Dendritic cell treated with granulocyte-macrophage colony-stimulating factor and Interleukin-4, amounts not matched to agents 40 ng/mL and 50 ng/mL, for 4 days (primary cell): Measurements from ENCODE around the gene TM2D3.

Source experiments
- H3K27ac Mint-ChIP-seq: one replicate; pipeline ENCODE4 v1.8.0; 2022; ENCODE audit warnings: mild to moderate bottlenecking, mixed read lengths
- H3K27me3 Mint-ChIP-seq: one replicate; pipeline ENCODE4 v1.8.0; 2022; ENCODE audit warnings: mild to moderate bottlenecking, mixed read lengths
- H3K36me3 Mint-ChIP-seq: one replicate; pipeline ENCODE4 v1.8.0; 2022; ENCODE audit warnings: low read depth, mixed read lengths
- H3K4me1 Mint-ChIP-seq: one replicate; pipeline ENCODE4 v1.8.0; 2022; ENCODE audit warnings: low read depth, mixed read lengths
- H3K4me3 Mint-ChIP-seq: one replicate; pipeline ENCODE4 v1.8.0; 2022; ENCODE audit warnings: mild to moderate bottlenecking, moderate library complexity, mixed read lengths
- H3K9me3 Mint-ChIP-seq: one replicate; pipeline ENCODE4 v1.8.0; 2022; ENCODE audit warnings: mixed read lengths
- intact Hi-C: fragments of 100-400 bp; cut with micrococcal nuclease; formaldehyde crosslinking; loops from one replicate; pipeline ENCODE4 v1.15.0; 2022

Gene TM2D3, protein sequence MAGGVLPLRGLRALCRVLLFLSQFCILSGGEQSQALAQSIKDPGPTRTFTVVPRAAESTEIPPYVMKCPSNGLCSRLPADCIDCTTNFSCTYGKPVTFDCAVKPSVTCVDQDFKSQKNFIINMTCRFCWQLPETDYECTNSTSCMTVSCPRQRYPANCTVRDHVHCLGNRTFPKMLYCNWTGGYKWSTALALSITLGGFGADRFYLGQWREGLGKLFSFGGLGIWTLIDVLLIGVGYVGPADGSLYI

DNA sequence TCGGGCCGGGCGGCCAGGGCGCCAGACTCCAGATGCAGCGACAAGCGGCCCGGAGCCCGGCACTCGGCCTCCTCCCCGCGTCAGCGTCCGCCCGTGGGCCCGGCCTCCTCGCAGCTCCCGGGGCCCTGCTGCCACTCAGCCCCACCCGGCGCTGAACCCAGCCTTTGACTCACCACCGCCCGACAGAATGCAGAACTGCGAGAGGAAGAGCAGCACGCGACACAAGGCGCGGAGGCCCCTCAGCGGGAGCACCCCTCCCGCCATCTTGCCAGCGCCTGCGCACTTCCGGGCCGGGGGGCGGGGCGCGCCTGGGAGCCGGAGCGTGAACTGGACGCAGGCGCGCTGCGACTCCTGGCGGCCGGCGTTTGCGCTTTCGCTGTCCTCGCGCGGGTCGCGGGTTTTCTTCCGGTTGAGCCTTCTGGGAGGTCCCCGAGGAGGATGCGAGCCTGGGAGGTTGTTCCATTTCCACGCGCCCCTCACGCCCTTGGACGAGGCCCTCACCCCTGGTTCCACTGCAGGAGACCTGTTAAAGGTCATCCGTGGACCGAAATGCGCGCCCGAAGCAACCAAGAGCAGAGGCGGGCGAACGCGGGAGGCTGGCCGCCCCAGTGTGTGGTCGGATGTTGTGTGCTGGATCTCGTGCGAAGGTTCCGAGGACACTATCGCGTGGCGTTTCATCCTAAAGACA is at the start of gene TM2D3:
TM2D3 (minus strand) TSS at position 284 of the 688 bp plus-strand sequence; CDS start at position 264, 20 bp downstream.
- no peaks in the 10 kb centered on the region for H3K9me3 Mint-ChIP-seq
- H3K27me3 Mint-ChIP-seq = no peaks in the 10 kb centered on the region
- H3K4me1 Mint-ChIP-seq = peaks cover 26% of the 10 kb centered on the region
- H3K27ac Mint-ChIP-seq = peak within 1 kb of the TSS; percentile 91
- H3K36me3 Mint-ChIP-seq = peaks cover 40% of the 10 kb centered on the region
- H3K4me3 Mint-ChIP-seq = peak within 1 kb of the TSS; percentile 86
- intact Hi-C loops = loop anchor here (1.0 kb wide), 2 partner anchors 74 to 357 kb away; partner anchors contain the start of gene SNRPA1

DNA sequence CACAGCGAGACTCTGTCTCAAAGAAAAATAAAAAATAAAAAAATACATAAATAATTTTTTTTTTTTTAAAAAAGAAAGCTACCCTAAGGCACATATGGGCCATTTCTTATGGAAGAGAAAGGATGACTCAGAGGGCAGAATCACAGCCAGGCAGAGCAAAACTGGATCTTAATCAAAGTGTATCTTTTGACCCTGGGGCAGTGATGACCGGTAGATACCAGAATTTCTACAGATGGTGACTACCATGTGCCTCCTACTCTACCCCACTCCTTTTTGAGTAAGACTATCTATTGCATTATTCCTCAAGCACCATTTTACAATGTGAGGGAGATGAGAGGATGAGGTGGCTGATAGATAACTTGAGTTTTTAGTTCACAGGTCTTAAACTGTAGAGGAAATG is 46.1 kb upstream of the TM2D3 start:
- Mint-ChIP-seq H3K9me3 (no peaks in the 10 kb centered on the region), H3K27me3 (no peaks in the 10 kb centered on the region), H3K4me3 (no peak overlapping the region), H3K36me3 (peaks cover 76% of the 10 kb centered on the region), H3K4me1 (no peaks in the 10 kb centered on the region), H3K27ac (no peak overlapping the region)
- intact Hi-C loops = no loop called here

GRCh38 chr15:101697488-101697887 is 45.3 kb upstream of the TM2D3 start:
- H3K27me3 Mint-ChIP-seq = no peaks in the 10 kb centered on the region
- no peaks in the 10 kb centered on the region for H3K9me3 Mint-ChIP-seq
- H3K36me3 Mint-ChIP-seq = peaks cover 78% of the 10 kb centered on the region
- intact Hi-C loops = no loop called here
- no peak overlapping the region for H3K4me3 Mint-ChIP-seq
- no peaks in the 10 kb centered on the region for H3K4me1 Mint-ChIP-seq
- H3K27ac Mint-ChIP-seq = no peak overlapping the region

DNA sequence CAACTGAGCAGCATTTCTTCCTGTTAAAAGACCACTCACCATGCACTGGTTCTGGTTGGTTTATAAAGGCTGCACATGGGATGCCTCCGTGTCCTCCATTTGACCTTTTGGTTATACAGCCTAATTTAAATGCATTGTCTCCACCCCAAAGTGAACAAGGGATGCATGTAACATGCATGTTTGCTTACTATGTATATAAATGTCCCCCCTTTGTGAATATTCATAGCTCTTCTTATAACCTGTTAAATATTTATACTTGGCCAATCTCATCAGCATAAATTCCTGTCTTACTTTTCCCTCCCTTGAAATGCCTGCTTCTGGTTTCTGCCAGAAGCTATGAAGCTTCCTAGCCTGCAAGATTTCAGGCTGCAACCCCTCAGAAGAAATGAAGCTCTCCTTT is 44.6 kb upstream of the TM2D3 start:
- no peaks in the 10 kb centered on the region for H3K9me3 Mint-ChIP-seq
- no peaks in the 10 kb centered on the region for H3K4me1 Mint-ChIP-seq
- H3K27me3 Mint-ChIP-seq = no peaks in the 10 kb centered on the region
- peaks cover 75% of the 10 kb centered on the region for H3K36me3 Mint-ChIP-seq
- no peak overlapping the region for H3K27ac Mint-ChIP-seq
- no peak overlapping the region for H3K4me3 Mint-ChIP-seq
- intact Hi-C loops = no loop called here

GRCh38 chr15:101694261-101694660 is 42.1 kb upstream of the TM2D3 start:
- peaks cover 55% of the 10 kb centered on the region for H3K36me3 Mint-ChIP-seq
- H3K27ac Mint-ChIP-seq = no peak overlapping the region
- H3K4me3 Mint-ChIP-seq = no peak overlapping the region
- H3K27me3 Mint-ChIP-seq = no peaks in the 10 kb centered on the region
- no peaks in the 10 kb centered on the region for H3K9me3 Mint-ChIP-seq
- H3K4me1 Mint-ChIP-seq = no peaks in the 10 kb centered on the region
- intact Hi-C loops = no loop called here

- Mint-ChIP-seq H3K9me3 (no peaks in the 10 kb centered on the region), H3K36me3 (peaks cover 54% of the 10 kb centered on the region), H3K27ac (no peak overlapping the region), H3K4me3 (no peak overlapping the region), H3K27me3 (no peaks in the 10 kb centered on the region), H3K4me1 (no peaks in the 10 kb centered on the region)
- intact Hi-C loops = no loop called here
Measured at GRCh38 chr15:101692801-101693598, 40.8 kb upstream of the TM2D3 start.

DNA sequence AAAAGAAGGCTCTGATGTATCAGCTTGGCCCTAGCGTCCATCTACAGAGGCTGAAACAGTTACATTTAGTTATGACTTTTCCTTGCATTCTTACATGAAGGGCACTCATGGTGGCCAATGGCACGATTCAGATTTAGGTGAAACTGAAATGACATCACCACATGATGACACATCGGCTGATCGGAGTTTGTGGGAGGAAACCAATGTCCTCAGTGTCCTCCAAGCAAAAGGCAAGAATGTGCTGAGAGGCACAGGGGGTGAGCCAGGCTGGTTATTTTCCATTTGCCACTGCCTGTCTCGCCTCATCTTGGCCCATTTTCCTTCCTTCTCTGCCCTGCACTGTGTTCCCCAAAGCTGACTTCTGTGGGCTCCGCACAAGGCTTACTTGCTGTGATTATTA is 37.7 kb upstream of the TM2D3 start:
- H3K9me3 Mint-ChIP-seq = no peaks in the 10 kb centered on the region
- no peaks in the 10 kb centered on the region for H3K4me1 Mint-ChIP-seq
- peaks cover 39% of the 10 kb centered on the region for H3K36me3 Mint-ChIP-seq
- intact Hi-C loops = no loop called here
- no peak overlapping the region for H3K4me3 Mint-ChIP-seq
- H3K27ac Mint-ChIP-seq = no peak overlapping the region
- H3K27me3 Mint-ChIP-seq = no peaks in the 10 kb centered on the region

DNA sequence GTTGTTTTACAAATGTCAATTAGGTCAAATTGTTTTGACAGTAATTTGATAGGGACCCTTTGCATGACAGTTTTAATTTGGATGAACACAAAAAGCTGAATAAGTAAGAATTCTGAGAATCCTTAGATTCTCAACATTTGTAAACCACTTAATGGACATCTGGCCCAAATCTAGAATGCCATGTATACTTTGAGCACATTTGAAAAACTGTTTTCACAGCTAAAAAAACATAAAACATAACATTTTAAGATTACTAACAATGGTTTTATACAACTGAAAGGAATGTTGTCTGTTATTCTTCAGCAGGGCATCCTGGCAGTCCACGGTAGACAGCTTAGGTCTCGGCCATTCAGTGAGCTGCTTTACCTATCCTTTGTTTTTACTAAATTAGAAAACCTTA is 34.5 kb upstream of the TM2D3 start:
- H3K27ac Mint-ChIP-seq = no peak overlapping the region
- intact Hi-C loops = no loop called here
- no peaks in the 10 kb centered on the region for H3K4me1 Mint-ChIP-seq
- peaks cover 37% of the 10 kb centered on the region for H3K36me3 Mint-ChIP-seq
- H3K27me3 Mint-ChIP-seq = no peaks in the 10 kb centered on the region
- no peak overlapping the region for H3K4me3 Mint-ChIP-seq
- H3K9me3 Mint-ChIP-seq = no peaks in the 10 kb centered on the region

DNA sequence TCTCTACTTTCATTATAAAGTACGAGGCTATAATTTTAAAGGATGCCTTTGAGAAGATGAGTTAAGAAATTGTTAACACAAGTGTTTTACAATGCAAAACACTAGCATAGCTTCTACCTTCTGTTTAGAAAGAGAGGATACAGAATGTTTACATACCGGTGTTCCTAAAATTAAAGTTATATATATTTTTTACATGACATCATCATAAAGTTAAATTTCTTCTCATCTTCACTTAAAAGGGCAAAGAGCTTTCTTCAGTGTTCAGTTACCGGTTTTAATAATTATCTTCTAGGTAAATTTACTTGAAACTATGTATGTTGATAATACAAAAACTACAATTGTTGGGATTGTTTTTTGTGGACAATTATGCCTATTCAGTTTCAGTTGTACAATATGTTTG is 32.7 kb upstream of the TM2D3 start:
- Mint-ChIP-seq H3K36me3 (peaks cover 46% of the 10 kb centered on the region), H3K9me3 (no peaks in the 10 kb centered on the region), H3K4me3 (no peak overlapping the region), H3K27ac (no peak overlapping the region), H3K27me3 (no peaks in the 10 kb centered on the region), H3K4me1 (no peaks in the 10 kb centered on the region)
- intact Hi-C loops = no loop called here

- Mint-ChIP-seq H3K27ac (no peak overlapping the region), H3K4me3 (no peak overlapping the region), H3K9me3 (no peaks in the 10 kb centered on the region), H3K27me3 (no peaks in the 10 kb centered on the region), H3K4me1 (no peaks in the 10 kb centered on the region), H3K36me3 (peaks cover 46% of the 10 kb centered on the region)
- intact Hi-C loops = no loop called here
Measured at GRCh38 chr15:101684384-101684783, 32.2 kb upstream of the TM2D3 start.

DNA sequence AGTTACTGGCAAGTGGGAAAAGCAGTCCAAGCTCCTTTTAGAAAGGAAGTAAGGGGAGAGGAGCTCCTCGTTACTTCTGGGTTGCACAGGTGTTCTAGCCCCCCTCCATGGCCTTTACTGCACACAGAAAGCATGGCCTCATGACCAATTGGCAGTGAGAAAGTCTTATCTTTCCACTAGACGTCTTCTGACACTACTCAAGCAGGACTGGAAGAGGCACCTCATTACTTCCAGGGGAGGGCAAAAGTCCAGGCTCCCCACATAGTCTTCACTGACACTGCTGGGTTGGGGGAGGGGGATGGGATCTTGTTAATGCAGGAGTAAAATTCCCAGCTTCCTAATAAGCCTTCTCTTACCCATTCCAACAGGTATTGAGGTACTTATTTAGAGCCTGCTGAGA is 27.6 kb upstream of the TM2D3 start:
- no peak overlapping the region for H3K4me3 Mint-ChIP-seq
- peaks cover 53% of the 10 kb centered on the region for H3K36me3 Mint-ChIP-seq
- no peak overlapping the region for H3K27ac Mint-ChIP-seq
- H3K4me1 Mint-ChIP-seq = no peaks in the 10 kb centered on the region
- H3K9me3 Mint-ChIP-seq = no peaks in the 10 kb centered on the region
- H3K27me3 Mint-ChIP-seq = no peaks in the 10 kb centered on the region
- intact Hi-C loops = no loop called here

DNA sequence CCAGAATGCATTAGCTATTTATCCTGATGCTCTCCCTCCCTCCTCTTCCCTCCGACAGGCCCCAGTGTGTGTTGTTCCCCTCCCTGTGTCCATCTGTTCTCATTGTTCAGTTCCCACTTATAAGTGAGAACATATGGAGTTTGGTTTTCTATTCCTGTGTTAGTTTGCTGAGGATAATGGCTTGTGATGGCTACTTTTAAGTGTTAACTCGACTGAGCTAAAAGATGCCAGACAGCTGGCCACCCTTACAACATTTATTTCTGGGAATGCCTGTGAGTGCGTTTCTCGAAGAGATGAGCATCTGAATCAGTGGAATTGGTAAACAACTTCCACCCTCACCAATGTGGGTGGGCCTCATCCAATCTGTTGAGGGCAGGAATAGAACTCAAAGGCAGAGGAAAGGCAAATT is 24.7 kb upstream of the TM2D3 start:
- H3K27me3 Mint-ChIP-seq = no peaks in the 10 kb centered on the region
- no peak overlapping the region for H3K4me3 Mint-ChIP-seq
- peaks cover 54% of the 10 kb centered on the region for H3K36me3 Mint-ChIP-seq
- no peaks in the 10 kb centered on the region for H3K4me1 Mint-ChIP-seq
- intact Hi-C loops = no loop called here
- H3K9me3 Mint-ChIP-seq = no peaks in the 10 kb centered on the region
- no peak overlapping the region for H3K27ac Mint-ChIP-seq

GRCh38 chr15:101675796-101676582 is 23.8 kb upstream of the TM2D3 start:
- no peaks in the 10 kb centered on the region for H3K27me3 Mint-ChIP-seq

More at GRCh38 chr15:101675796-101676582, 23.8 kb upstream of the TM2D3 start:
- H3K4me1 Mint-ChIP-seq = no peaks in the 10 kb centered on the region
- H3K36me3 Mint-ChIP-seq = peaks cover 55% of the 10 kb centered on the region
- intact Hi-C loops = no loop called here
- H3K27ac Mint-ChIP-seq = no peak overlapping the region
- no peak overlapping the region for H3K4me3 Mint-ChIP-seq
- no peaks in the 10 kb centered on the region for H3K9me3 Mint-ChIP-seq
